Measurements from ENCODE around the gene MACROD1.

GRCh38 chr11:64064374-64065140 lies 101.4 kb downstream of the MACROD1 start:
- TF ChIP-seq POLR2A (IDR thresholded peaks at IDR 0.05): no peak
- TF ChIP-seq CTCF (IDR thresholded peaks at IDR 0.05): no peak
- TF ChIP-seq POLR2AphosphoS5 (IDR thresholded peaks at IDR 0.05): no peak
- TF ChIP-seq EP300 (IDR thresholded peaks at IDR 0.05): no peak

Measured in suprapubic skin (tissue), 4 donors.